PC-3 (cell line): ENCODE measurements around the gene GPR146. TPM values are rescaled to one million over a fixed set of nuclear protein-coding genes. Genes with fewer than 3 reads are reported as not detected.

Source experiments
- ATAC-seq: fragments of 200-7000 bp; cut with Tn5 transposase; 2 replicates; pipeline ENCODE4 v1.9.1; 2020; ENCODE audit warnings: mild to moderate bottlenecking, moderate library complexity
- BruUV-seq: library from RNA; stranded (reverse); fragments of 400-500 nt; replicated peaks from 2 replicates; lab custom pipeline; 2021; lab: Mats Ljungman, UMichigan
- CTCF ChIA-PET: fragments of 300-600 bp; sonication (Branson Sonifier 250); formaldehyde crosslinking; loops from one replicate; lab custom pipeline; 2022; ENCODE audit warnings: antibody characterized with exemption; lab: Charles Lee
- POLR2A ChIA-PET: fragments of 300-600 bp; sonication (Branson Sonifier 250); formaldehyde crosslinking; loops from one replicate; lab custom pipeline; 2022; ENCODE audit warnings: antibody characterized with exemption; ENCODE audit not compliant: unreplicated experiment; lab: Charles Lee
- DNase-seq: peaks from one replicate; pipeline ENCODE4 v3.0.0-alpha.2; 2015
- H2AFZ ChIP-seq: fragments of 300-600 bp; sonication (generic); 2 replicates; pipeline ENCODE4 v1.6.0; 2016; ENCODE audit warnings: antibody characterized with exemption, low read length
- H3F3A ChIP-seq: fragments of 300-600 bp; sonication (generic); one replicate; pipeline ENCODE4 v1.6.0; 2017; ENCODE audit warnings: antibody characterized with exemption, low read length, control low read depth, mild to moderate bottlenecking; ENCODE audit not compliant: unreplicated experiment
- H3K27ac ChIP-seq: fragments of 300-600 bp; sonication (generic); 2 replicates; pipeline ENCODE4 v1.5.1; 2016; ENCODE audit warnings: mild to moderate bottlenecking, low read length
- H3K27me3 ChIP-seq: fragments of 300-600 bp; sonication (generic); 2 replicates; pipeline ENCODE4 v1.6.1; 2016; ENCODE audit warnings: low read length, mixed read lengths
- H3K36me3 ChIP-seq: fragments of 300-600 bp; sonication (generic); 2 replicates; pipeline ENCODE4 v1.6.1; 2016; ENCODE audit warnings: low read depth, mixed run types, low read length, mixed read lengths
- H3K4me1 ChIP-seq: fragments of 300-600 bp; sonication (generic); 2 replicates; pipeline ENCODE4 v1.5.1; 2016; ENCODE audit warnings: low read length; ENCODE audit not compliant: insufficient read depth
- H3K4me2 ChIP-seq: fragments of 300-600 bp; sonication (generic); 2 replicates; pipeline ENCODE4 v1.6.0; 2016; ENCODE audit warnings: low read length
- H3K4me3 ChIP-seq: fragments of 300-600 bp; sonication (generic); 2 replicates; pipeline ENCODE4 v1.5.1; 2016; ENCODE audit warnings: mild to moderate bottlenecking, low read length, mixed read lengths
- H3K79me2 ChIP-seq: fragments of 300-600 bp; sonication (generic); 2 replicates; pipeline ENCODE4 v1.6.1; 2017; ENCODE audit warnings: low read length, mixed read lengths
- H3K9ac ChIP-seq: fragments of 300-600 bp; sonication (generic); 2 replicates; pipeline ENCODE4 v1.6.0; 2016; ENCODE audit warnings: mild to moderate bottlenecking, low read length
- H3K9me2 ChIP-seq: fragments of 300-600 bp; sonication (generic); replicated peaks from 2 replicates; pipeline ENCODE4 v1.6.1; 2016; ENCODE audit warnings: mixed run types, low read length, mixed read lengths
- H3K9me3 ChIP-seq: fragments of 300-600 bp; sonication (generic); 2 replicates; pipeline ENCODE4 v1.6.1; 2016; ENCODE audit warnings: low read length, mixed read lengths
- H4K20me1 ChIP-seq: fragments of 300-600 bp; sonication (generic); 2 replicates; pipeline ENCODE4 v1.6.1; 2016; ENCODE audit warnings: low read length, mixed read lengths
- CTCF ChIP-seq: fragments of 300-600 bp; sonication (generic); conservative IDR thresholded peaks from 2 replicates; pipeline ENCODE4 v1.5.1; 2017; ENCODE audit warnings: antibody characterized with exemption, low read depth, mild to moderate bottlenecking, low read length
- EZH2 ChIP-seq: fragments of 300-600 bp; sonication (generic); IDR thresholded peaks from one replicate; pipeline ENCODE4 v1.6.1; 2017; ENCODE audit warnings: antibody characterized with exemption, mild to moderate bottlenecking, low read length; ENCODE audit not compliant: unreplicated experiment
- EZH2phosphoT487 ChIP-seq: fragments of 300-600 bp; sonication (generic); IDR thresholded peaks from 2 replicates; pipeline ENCODE4 v1.6.1; 2018; ENCODE audit warnings: mild to moderate bottlenecking, antibody characterized with exemption, low read length, borderline replicate concordance
- intact Hi-C: fragments of 100-400 bp; cut with micrococcal nuclease; formaldehyde crosslinking; loops from 2 replicates; pipeline ENCODE4 v1.9.0; 2023
- total RNA-seq: library from RNA; depleted of rRNA; stranded (reverse); fragments of >200 nt; gene quantifications from 2 replicates; pipeline ENCODE4 v1.2.3, GENCODE V29; 2014

The GPR146 gene
- total RNA-seq, 1 experiment from 2014 or later = 2.7 TPM

DNA sequence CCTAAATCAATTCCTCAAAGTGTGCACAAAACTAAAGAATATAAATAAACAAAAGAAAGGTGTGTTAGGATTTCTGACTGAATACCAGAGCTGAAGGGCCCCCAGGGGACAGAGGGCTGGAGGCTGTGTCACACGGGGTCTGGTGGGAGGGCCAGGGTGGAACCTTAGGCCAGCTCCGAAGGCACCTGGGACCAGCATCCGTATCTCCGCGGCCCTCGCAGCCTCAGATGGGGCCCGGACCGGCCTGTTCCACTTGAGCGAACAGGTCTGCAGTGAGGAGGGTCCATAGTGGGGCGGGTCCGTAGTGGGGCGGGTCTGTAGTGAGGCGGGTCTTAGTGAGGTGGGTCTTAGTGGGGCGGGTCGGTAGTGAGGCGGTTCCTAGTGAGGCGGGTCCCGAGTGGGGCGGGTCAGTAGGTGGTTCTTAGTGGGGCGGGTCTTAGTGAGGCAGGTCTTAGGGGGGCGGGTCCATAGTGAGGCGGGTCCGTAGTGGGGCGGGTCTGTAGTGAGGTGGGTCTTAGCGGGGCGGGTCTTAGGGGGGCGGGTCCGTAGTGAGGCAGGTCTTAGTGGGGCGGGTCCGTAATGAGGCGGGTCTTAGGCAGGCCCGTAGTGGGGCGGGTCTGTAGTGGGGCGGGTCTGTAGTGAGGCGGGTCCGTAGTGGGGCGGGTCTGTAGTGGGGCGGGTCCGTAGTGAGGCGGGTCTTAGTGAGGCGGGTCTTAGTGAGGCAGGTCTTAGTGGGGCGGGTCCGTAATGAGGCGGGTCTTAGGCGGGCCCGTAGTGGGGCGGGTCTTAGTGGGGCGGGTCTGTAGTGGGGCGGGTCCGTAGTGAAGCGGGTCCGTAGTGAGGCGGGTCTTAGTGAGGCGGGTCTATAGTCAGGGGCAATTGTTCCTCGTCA, 15.1 kb downstream of the GPR146 start:
- Histone ChIP-seq H3K4me3 (no peak overlapping the region), H3K9ac (no peak overlapping the region), H3K79me2 (no peaks in the 10 kb centered on the region), H3K36me3 (no peaks in the 10 kb centered on the region), H3K4me1 (no peaks in the 10 kb centered on the region), H3K9me3 (no peaks in the 10 kb centered on the region), H3K9me2 (no peaks in the 10 kb centered on the region), H3K27ac (no peak overlapping the region), H3K4me2 (no peak overlapping the region), H2AFZ (no peak overlapping the region), H3K27me3 (no peaks in the 10 kb centered on the region), H4K20me1 (no peaks in the 10 kb centered on the region), H3F3A (no peaks in the 10 kb centered on the region)
- no TSS peak for BruUV-seq
- ChIA-PET CTCF (no interaction called here), POLR2A (no interaction called here)
- DNase-seq (no peak), ATAC-seq (peak; percentile 24; the same call in 1 of the 2 replicates)
- intact Hi-C loops = no loop called here
- no peak for TF ChIP-seq EZH2
- TF ChIP-seq EZH2phosphoT487 = no peak
- no peak for TF ChIP-seq CTCF

DNA sequence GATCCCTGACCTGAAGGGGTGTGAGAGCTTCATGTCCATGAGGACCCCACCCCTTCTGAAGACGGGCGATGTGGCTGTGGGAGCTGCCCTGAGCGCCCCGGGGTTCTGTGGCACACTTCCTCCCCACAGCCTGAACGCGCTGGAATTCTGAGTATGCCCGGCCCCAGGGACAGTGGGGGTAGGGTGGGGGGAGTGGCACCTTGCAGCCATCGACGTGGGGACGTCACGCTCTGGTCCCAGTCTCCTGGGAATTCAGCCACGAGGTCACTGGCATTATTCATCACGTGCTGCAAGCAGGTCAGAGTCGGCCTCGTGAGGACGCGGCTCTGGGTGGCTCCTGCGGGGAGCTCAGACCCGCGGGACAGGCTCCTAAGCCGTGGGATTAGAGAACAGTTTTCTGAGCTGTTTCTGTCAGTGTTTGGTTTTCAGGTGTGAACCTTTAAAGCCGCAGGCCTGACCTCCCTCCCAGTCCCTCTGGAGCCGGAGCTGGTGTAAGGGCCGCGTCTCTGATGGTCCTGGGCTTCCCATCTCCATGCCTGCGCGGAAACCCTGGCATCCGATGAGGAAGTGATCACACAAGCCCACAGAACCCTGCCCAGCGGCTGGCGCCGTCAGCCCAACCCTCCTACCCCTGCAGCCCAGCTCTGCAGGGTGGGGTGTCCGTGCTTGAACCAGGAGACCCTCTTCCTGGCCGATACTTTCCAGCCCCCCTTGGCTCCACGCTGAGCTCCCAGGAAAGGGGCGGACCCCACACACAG, 16.1 kb downstream of the GPR146 start:
- ATAC-seq (no peak), DNase-seq (no peak)
- no peak overlapping the region for H3K4me3 ChIP-seq
- no TSS peak for BruUV-seq
- no peaks in the 10 kb centered on the region for H3F3A ChIP-seq
- TF ChIP-seq CTCF = no peak
- no peak for TF ChIP-seq EZH2
- TF ChIP-seq EZH2phosphoT487 = no peak
- H3K79me2 ChIP-seq = no peaks in the 10 kb centered on the region
- no peaks in the 10 kb centered on the region for H3K9me2 ChIP-seq
- no peaks in the 10 kb centered on the region for H3K4me1 ChIP-seq
- H3K36me3 ChIP-seq = no peaks in the 10 kb centered on the region
- no peaks in the 10 kb centered on the region for H4K20me1 ChIP-seq
- no peak overlapping the region for H3K27ac ChIP-seq
- H3K27me3 ChIP-seq = no peaks in the 10 kb centered on the region
- H3K4me2 ChIP-seq = no peak overlapping the region
- intact Hi-C loops = no loop called here
- H3K9me3 ChIP-seq = no peaks in the 10 kb centered on the region
- no peak overlapping the region for H2AFZ ChIP-seq
- ChIA-PET POLR2A (no interaction called here), CTCF (no interaction called here)
- H3K9ac ChIP-seq = no peak overlapping the region
